Keratinocyte (primary cell): ENCODE data around the gene CXXC5. TPM values are rescaled to one million over a fixed set of nuclear protein-coding genes. Genes with fewer than 3 reads are reported as not detected.

ENCODE experiments used
- DNase-seq: peaks from one replicate; pipeline ENCODE4 v3.0.0-alpha.2; 2011; ENCODE audit warnings: low read depth, missing footprints, low spot score
- FAIRE-seq: peaks from 2 replicates; lab custom pipeline; 2011; peaks lifted over from hg19 to GRCh38; lab: Jason Lieb, UNC
- H2AFZ ChIP-seq: 2 replicates; pipeline ENCODE4 v1.6.0; 2012; ENCODE audit warnings: low read length, control low read depth, inconsistent platforms; ENCODE audit not compliant: control insufficient read depth
- H3K27ac ChIP-seq: 2 replicates; pipeline ENCODE4 v1.5.1; 2011; ENCODE audit warnings: low read length; ENCODE audit not compliant: control insufficient read depth, insufficient read depth
- H3K27me3 ChIP-seq: 3 replicates; pipeline ENCODE4 v1.6.0; 2011; ENCODE audit warnings: low read length; ENCODE audit not compliant: control insufficient read depth, insufficient read depth; ENCODE audit errors: extremely low read depth
- H3K36me3 ChIP-seq, 2 experiments: 2 replicates in 1 of 2; 3 replicates in 1 of 2; pipeline ENCODE4 v1.5.1; 2011; ENCODE audit warnings: low read length in 2 of 2, mild to moderate bottlenecking in 1 of 2; ENCODE audit not compliant: control insufficient read depth in 2 of 2, insufficient read depth in 2 of 2; ENCODE audit errors: extremely low read depth in 1 of 2
- H3K4me1 ChIP-seq: 3 replicates; pipeline ENCODE4 v1.5.1; 2011; ENCODE audit warnings: low read length; ENCODE audit not compliant: control insufficient read depth, insufficient read depth; ENCODE audit errors: extremely low read depth
- H3K4me2 ChIP-seq: 3 replicates; pipeline ENCODE4 v1.6.0; 2011; ENCODE audit warnings: low read depth, low read length; ENCODE audit not compliant: control insufficient read depth, insufficient read depth; ENCODE audit errors: extremely low read depth
- H3K4me3 ChIP-seq, 3 experiments: fragments of 200-600 bp in 1 of 3; sonication (generic) in 1 of 3; 2 replicates in 2 of 3; 3 replicates in 1 of 3; pipeline ENCODE4 v1.5.1; 2011 to 2016; ENCODE audit warnings: low read length in 3 of 3, mild to moderate bottlenecking in 3 of 3, control low read depth in 2 of 3, inconsistent platforms in 1 of 3, low read depth in 1 of 3, mixed read lengths in 1 of 3, mixed run types in 1 of 3, moderate library complexity in 1 of 3; ENCODE audit not compliant: control insufficient read depth in 2 of 3, insufficient read depth in 2 of 3; ENCODE audit errors: extremely low read depth in 1 of 3
- H3K79me2 ChIP-seq: 2 replicates; pipeline ENCODE4 v1.6.0; 2012; ENCODE audit warnings: low read length; ENCODE audit not compliant: control insufficient read depth, insufficient read depth
- H3K9ac ChIP-seq: 3 replicates; pipeline ENCODE4 v1.6.0; 2011; ENCODE audit warnings: low read length; ENCODE audit not compliant: control insufficient read depth, insufficient read depth; ENCODE audit errors: extremely low read depth
- H3K9me1 ChIP-seq: 3 replicates; pipeline ENCODE4 v1.6.0; 2011; ENCODE audit warnings: low read length; ENCODE audit not compliant: control insufficient read depth, insufficient read depth; ENCODE audit errors: extremely low read depth
- H3K9me3 ChIP-seq: 2 replicates; pipeline ENCODE4 v1.5.1; 2012; ENCODE audit warnings: low read depth, low read length; ENCODE audit not compliant: control insufficient read depth
- H4K20me1 ChIP-seq: 3 replicates; pipeline ENCODE4 v1.6.0; 2011; ENCODE audit warnings: low read length; ENCODE audit not compliant: control insufficient read depth, insufficient read depth; ENCODE audit errors: extremely low read depth
- EZH2 ChIP-seq: IDR thresholded peaks from one replicate; pipeline ENCODE4 v1.6.1; 2012; ENCODE audit warnings: inconsistent platforms, mild to moderate bottlenecking, low read length, moderate library complexity
- dilution Hi-C: fragments of 300-500 bp; cut with MboI; formaldehyde crosslinking; loops from one replicate; pipeline ENCODE4 v1.7.0; 2020; ENCODE audit warnings: low sequenced_read_pairs; ENCODE audit not compliant: extremely low pct_ligation_motif_present
- polyA plus RNA-seq, 5 experiments: library from polyadenylated mRNA; depleted of rRNA in 3 of 5; stranded (reverse) in 3 of 5; stranded (forward) in 1 of 5; unstranded in 1 of 5; fragments of >200 nt; gene quantifications; 1 replicate in 1 of 5; 2 replicates in 3 of 5; 3 replicates in 1 of 5; pipeline versions ENCODE4 v1.2.1 to v1.2.3, GENCODE V29; 2011 to 2012; ENCODE audit warnings: missing spikeins in 2 of 5, low read depth in 1 of 5, low replicate concordance in 1 of 5
- TF ChIP-seq, protein P1 (sequence below), 3 experiments: IDR thresholded peaks in 1 of 3; conservative IDR thresholded peaks in 1 of 3; optimal IDR thresholded peaks in 1 of 3; 2 replicates in 2 of 3; 3 replicates in 1 of 3; pipeline versions ENCODE3 to v1.5.1; 2011; ENCODE audit warnings: low read length in 3 of 3, mild to moderate bottlenecking in 3 of 3, moderate library complexity in 2 of 3, control low read depth in 1 of 3, inconsistent platforms in 1 of 3; ENCODE audit not compliant: insufficient read depth in 2 of 3; ENCODE audit errors: extremely low read depth in 1 of 3

The CXXC5 gene
- polyA plus RNA-seq, 1 donor (not counting 4 experiments of a cell fraction or from before 2014, with no cell fraction given) = 1.0 TPM

- Histone ChIP-seq H3K9me1 (no peaks in the 10 kb centered on the region), H3K27me3 (peaks cover 42% of the 10 kb centered on the region), H2AFZ (no peak overlapping the region), H3K79me2 (no peaks in the 10 kb centered on the region), H3K4me3 (no peak overlapping the region), H3K27ac (no peak overlapping the region), H4K20me1 (no peaks in the 10 kb centered on the region), H3K4me1 (peaks cover 12% of the 10 kb centered on the region), H3K9me3 (no peaks in the 10 kb centered on the region), H3K9ac (no peak overlapping the region), H3K36me3 (no peaks in the 10 kb centered on the region), H3K4me2 (no peak overlapping the region)
- no peak for FAIRE-seq
- peak; percentile 20 for TF ChIP-seq EZH2
- TF ChIP-seq, protein P1, sequence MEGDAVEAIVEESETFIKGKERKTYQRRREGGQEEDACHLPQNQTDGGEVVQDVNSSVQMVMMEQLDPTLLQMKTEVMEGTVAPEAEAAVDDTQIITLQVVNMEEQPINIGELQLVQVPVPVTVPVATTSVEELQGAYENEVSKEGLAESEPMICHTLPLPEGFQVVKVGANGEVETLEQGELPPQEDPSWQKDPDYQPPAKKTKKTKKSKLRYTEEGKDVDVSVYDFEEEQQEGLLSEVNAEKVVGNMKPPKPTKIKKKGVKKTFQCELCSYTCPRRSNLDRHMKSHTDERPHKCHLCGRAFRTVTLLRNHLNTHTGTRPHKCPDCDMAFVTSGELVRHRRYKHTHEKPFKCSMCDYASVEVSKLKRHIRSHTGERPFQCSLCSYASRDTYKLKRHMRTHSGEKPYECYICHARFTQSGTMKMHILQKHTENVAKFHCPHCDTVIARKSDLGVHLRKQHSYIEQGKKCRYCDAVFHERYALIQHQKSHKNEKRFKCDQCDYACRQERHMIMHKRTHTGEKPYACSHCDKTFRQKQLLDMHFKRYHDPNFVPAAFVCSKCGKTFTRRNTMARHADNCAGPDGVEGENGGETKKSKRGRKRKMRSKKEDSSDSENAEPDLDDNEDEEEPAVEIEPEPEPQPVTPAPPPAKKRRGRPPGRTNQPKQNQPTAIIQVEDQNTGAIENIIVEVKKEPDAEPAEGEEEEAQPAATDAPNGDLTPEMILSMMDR (optimal IDR thresholded peaks at IDR 0.05 in 1 of 3, IDR thresholded peaks at IDR 0.05 in 1 of 3, conservative IDR thresholded peaks at IDR 0.05 in 1 of 3; ENCODE audit: extremely low read depth in 1 of 3, insufficient read depth in 2 of 3, low read length in 3 of 3) = no peak
- dilution Hi-C loops = no loop called here
- DNase-seq = no peak
These were observed 1.1 kb upstream of the CXXC5 start for GRCh38 chr5:139646912-139647505.

- peaks cover 42% of the 10 kb centered on the region for H3K27me3 ChIP-seq
- no peaks in the 10 kb centered on the region for H4K20me1 ChIP-seq
- H3K27ac ChIP-seq = no peak overlapping the region
- H3K79me2 ChIP-seq = no peaks in the 10 kb centered on the region
- no peaks in the 10 kb centered on the region for H3K9me3 ChIP-seq
- FAIRE-seq (no peak), DNase-seq (no peak)
- dilution Hi-C loops = no loop called here
- H3K4me3 ChIP-seq = peak overlapping the region in 2 of 3 experiments; percentile 47 to 67
- peaks cover 18% of the 10 kb centered on the region for H3K4me1 ChIP-seq
- no peak overlapping the region for H3K9ac ChIP-seq
- TF ChIP-seq, protein P1 (optimal IDR thresholded peaks at IDR 0.05 in 1 of 3, IDR thresholded peaks at IDR 0.05 in 1 of 3, conservative IDR thresholded peaks at IDR 0.05 in 1 of 3; ENCODE audit: extremely low read depth in 1 of 3, insufficient read depth in 2 of 3, low read length in 3 of 3) = no peak
- TF ChIP-seq EZH2 = peak; percentile 18
- no peaks in the 10 kb centered on the region for H3K9me1 ChIP-seq
- H3K4me2 ChIP-seq = peak overlapping the region; percentile 29
- H2AFZ ChIP-seq = no peak overlapping the region
- H3K36me3 ChIP-seq = no peaks in the 10 kb centered on the region
These were observed 494 bp upstream of the CXXC5 start for GRCh38 chr5:139647506-139648204.
